Measurements from ENCODE around the gene OPCML.

DNA sequence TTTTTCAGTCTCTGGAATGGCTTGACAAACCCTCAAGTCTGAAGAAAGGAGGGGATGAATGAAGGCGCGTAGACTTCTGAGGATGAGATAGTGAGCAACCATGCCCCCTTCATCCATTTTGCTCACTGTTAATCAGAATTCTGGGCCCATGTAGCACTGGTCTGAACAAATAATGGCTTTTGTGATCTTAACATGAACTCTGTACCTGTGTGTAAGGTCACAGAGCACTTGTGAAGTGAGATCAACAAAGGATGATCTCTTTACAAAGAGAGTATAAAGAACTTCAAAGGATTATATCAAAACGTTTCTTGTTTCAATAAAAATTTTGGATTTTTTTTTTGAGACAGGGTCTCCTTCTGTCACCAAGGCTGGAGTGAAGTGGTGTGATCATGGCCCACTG, 976.7 kb downstream of the OPCML start:
- TF ChIP-seq, protein P1, sequence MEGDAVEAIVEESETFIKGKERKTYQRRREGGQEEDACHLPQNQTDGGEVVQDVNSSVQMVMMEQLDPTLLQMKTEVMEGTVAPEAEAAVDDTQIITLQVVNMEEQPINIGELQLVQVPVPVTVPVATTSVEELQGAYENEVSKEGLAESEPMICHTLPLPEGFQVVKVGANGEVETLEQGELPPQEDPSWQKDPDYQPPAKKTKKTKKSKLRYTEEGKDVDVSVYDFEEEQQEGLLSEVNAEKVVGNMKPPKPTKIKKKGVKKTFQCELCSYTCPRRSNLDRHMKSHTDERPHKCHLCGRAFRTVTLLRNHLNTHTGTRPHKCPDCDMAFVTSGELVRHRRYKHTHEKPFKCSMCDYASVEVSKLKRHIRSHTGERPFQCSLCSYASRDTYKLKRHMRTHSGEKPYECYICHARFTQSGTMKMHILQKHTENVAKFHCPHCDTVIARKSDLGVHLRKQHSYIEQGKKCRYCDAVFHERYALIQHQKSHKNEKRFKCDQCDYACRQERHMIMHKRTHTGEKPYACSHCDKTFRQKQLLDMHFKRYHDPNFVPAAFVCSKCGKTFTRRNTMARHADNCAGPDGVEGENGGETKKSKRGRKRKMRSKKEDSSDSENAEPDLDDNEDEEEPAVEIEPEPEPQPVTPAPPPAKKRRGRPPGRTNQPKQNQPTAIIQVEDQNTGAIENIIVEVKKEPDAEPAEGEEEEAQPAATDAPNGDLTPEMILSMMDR (IDR thresholded peaks at IDR 0.05; ENCODE audit: low read depth, low read length, poor library complexity, severe bottlenecking): no peak
- no peak for TF ChIP-seq EZH2phosphoT487 (IDR thresholded peaks at IDR 0.05; ENCODE audit: borderline replicate concordance, low read length)

All from DOHH2 (cell line).